GM13977 (cell line): ENCODE results near the gene EMILIN3.

Experiments
- DNase-seq: peaks from one replicate; pipeline ENCODE4 v3.0.0; 2012; ENCODE audit warnings: low spot score
- CTCF ChIP-seq: IDR thresholded peaks from 2 replicates; pipeline ENCODE4 v1.5.1; 2012; ENCODE audit warnings: mild to moderate bottlenecking, control low read depth; ENCODE audit not compliant: insufficient read depth; ENCODE audit errors: extremely low read depth, missing control alignments
- in situ Hi-C: fragments of 300-500 bp; cut with MboI; formaldehyde crosslinking; loops from one replicate; pipeline ENCODE4 v1.12.0; 2022; ENCODE audit warnings: low sequenced_read_pairs, low pct_unique_long_range_greater_than_20kb, mixed read lengths, inconsistent platforms; ENCODE audit not compliant: unreplicated experiment

Gene EMILIN3

GRCh38 chr20:41361757-41362747, 4.6 kb downstream of the EMILIN3 start:
- DNase-seq: no peak
- in situ Hi-C loops: no loop called here
- TF ChIP-seq CTCF: no peak

- in situ Hi-C loops: no loop called here
- no peak for TF ChIP-seq CTCF
- DNase-seq: no peak
These were observed 5.5 kb downstream of the EMILIN3 start for GRCh38 chr20:41360831-41361756.

DNA sequence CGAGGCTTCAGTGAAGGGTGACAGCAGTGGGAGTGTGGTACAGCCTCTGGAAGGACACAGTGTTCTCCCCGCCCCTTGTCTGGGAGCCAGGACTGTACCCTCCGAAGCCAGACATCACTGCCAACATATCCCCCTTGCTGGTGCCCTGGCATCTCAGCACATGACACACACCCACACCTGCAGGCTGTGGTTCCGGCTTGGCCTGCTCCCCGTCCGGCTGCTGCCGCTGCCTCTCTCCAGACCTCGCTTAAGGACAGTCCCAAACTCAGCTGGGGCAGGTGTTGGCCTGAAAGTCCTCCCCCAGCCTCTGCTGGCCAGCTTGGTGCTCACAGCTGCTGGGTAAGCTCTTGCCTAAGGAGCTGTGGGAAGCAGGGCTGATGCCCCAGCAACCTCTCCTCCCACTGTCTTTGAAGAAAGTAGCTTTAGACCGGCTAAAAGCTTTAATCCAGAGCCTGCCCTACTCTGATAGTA, 7.0 kb downstream of the EMILIN3 start:
- TF ChIP-seq CTCF: no peak
- DNase-seq: no peak
- in situ Hi-C loops: no loop called here

GRCh38 chr20:41358717-41359116, 7.9 kb downstream of the EMILIN3 start:
- DNase-seq: no peak

DNA sequence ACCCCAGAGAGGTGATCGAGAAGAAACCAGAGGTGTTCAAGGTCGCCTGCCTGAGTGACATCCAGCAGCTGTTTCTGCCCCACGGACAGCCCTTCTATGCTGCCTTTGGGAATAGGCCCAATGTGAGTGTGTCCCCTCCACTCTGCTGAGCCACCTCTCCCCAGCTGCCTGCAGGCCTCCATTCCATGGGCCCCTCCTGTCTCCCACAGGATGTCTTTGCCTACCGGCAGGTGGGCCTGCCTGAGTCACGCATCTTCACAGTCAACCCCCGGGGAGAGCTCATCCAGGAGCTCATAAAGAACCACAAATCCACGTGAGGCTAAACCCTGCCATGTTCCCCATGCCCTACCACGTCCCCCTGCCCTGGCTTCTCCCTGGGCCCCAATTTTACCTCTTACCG, 8.4 kb downstream of the EMILIN3 start:
- no peak for DNase-seq
- TF ChIP-seq CTCF: no peak

More at GRCh38 chr20:41358717-41359116, 7.9 kb downstream of the EMILIN3 start:
- TF ChIP-seq CTCF: no peak
- in situ Hi-C loops: no loop called here

DNA sequence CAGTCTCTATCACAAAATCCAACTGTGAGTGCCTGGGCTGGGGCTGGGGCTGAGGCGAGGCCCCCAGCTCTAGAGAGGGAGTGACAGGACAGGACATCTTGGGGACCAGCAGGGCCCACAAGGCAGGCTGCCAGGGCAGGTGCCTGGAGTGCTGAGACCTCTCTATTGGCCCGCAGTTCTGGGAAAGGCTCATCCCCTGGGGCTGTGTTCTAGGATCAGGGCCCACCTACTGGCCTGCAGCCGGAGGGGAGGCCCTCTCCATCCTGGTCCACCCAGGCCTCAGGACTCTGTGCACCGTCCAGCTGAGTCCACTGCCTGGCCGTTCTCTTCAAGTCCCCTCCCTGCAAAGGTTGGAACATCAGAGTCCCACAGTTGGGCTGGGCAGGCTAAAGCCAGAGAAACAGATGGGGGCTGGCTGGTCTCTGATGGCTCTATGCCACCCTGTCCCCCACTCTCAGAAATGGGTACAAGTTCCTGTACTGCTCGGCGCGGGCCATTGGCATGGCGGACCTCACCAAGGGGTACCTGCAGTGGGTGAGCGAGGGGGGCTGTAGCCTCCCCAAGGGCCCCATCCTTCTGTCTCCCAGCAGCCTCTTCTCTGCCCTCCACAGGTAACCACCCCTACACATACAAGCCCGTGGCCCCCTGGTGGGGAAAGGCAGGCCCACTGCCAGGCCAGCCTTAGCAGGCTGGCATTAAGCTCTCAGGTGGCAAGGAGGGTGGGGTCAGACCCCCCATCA, 9.0 kb downstream of the EMILIN3 start:
- TF ChIP-seq CTCF: no peak
- DNase-seq: no peak
- in situ Hi-C loops: no loop called here

More for the DNA sequence above, 8.4 kb downstream of the EMILIN3 start:
- in situ Hi-C loops: no loop called here
